Measurements from ENCODE around the gene PTPN5.
"Not testable (repeated sequence)": the region's sequence is repeated elsewhere in the genome, so short reads cannot be mapped to it uniquely, and the experiment has no call there.

- not testable (repeated sequence) for TF ChIP-seq CTCF, POLR2A (IDR thresholded peaks at IDR 0.05)
Measured at GRCh38 chr11:18681949-18682348, 109.6 kb downstream of the PTPN5 start.
